ENCODE data around the gene SGMS1. TPM values are rescaled to one million over a fixed set of nuclear protein-coding genes. Genes with fewer than 3 reads are reported as not detected.
A peak's percentile ranks its signal among the peaks of the same experiment; 100 is the strongest.

The SGMS1 gene
- polyA plus RNA-seq, 1 of the 3 experiments (the other 2 are of a cell fraction), result 6.3 TPM

- Histone ChIP-seq H3K79me2 (ENCODE audit: insufficient read depth) (no peaks in the 10 kb centered on the region), H3K4me3 (ENCODE audit: low read depth in 2 of 2, low read length in 1 of 2) (no peak overlapping the region), H2AFZ (ENCODE audit: low read depth) (no peak overlapping the region), H3K9me2 (no peaks in the 10 kb centered on the region), H3F3A (replicated peaks; ENCODE audit: insufficient read depth) (peaks cover 5% of the 10 kb centered on the region), H3K36me3 (replicated peaks in 1 of 2; ENCODE audit: control insufficient read depth in 1 of 2, insufficient read depth in 2 of 2, low read length in 1 of 2) (no peaks in the 10 kb centered on the region), H3K27ac (ENCODE audit: low read depth in 2 of 2, low read length in 1 of 2) (no peak overlapping the region), H4K20me1 (ENCODE audit: insufficient read depth) (no peaks in the 10 kb centered on the region), H3K4me1 (ENCODE audit: control insufficient read depth in 1 of 2, insufficient read depth in 2 of 2, low read depth in 1 of 2, low read length in 1 of 2) (peaks cover 4% of the 10 kb centered on the region in 2 experiments; a peak in 2 of 4 replicates), H3K9me3 (no peaks in the 10 kb centered on the region), H3K4me2 (no peak overlapping the region), H3K9ac (no peak overlapping the region), H3K27me3 (ENCODE audit: insufficient read depth) (no peaks in the 10 kb centered on the region)
- ChIA-PET CTCF (no interaction called here), POLR2A (no interaction called here)
- no peak for DNase-seq
- 78% methylated on average over 6 of the region's 6 CpGs for WGBS (ENCODE audit: low lambda C conversion rate)
- no peak for TF ChIP-seq NRF1 (IDR thresholded peaks at IDR 0.05; ENCODE audit: low read depth, low read length)
- TF ChIP-seq CTCF (IDR thresholded peaks at IDR 0.05), result no peak
- TF ChIP-seq CHD2 (IDR thresholded peaks at IDR 0.05; ENCODE audit: low read length, partially characterized antibody), result no peak
- TF ChIP-seq GABPA (IDR thresholded peaks at IDR 0.05; ENCODE audit: low read depth), result no peak
- no peak for TF ChIP-seq TEAD4 (IDR thresholded peaks at IDR 0.05; ENCODE audit: borderline replicate concordance, insufficient read depth)
- TF ChIP-seq RAD21 (IDR thresholded peaks at IDR 0.05; ENCODE audit: low read length), result no peak
- TF ChIP-seq NFIC (IDR thresholded peaks at IDR 0.05; ENCODE audit: borderline replicate concordance), result no peak
- TF ChIP-seq REST (IDR thresholded peaks at IDR 0.05; ENCODE audit: low read depth, low read length), result no peak
These were observed 13.1 kb upstream of the SGMS1 start for GRCh38 chr10:50636618-50637579.

GRCh38 chr10:50635286-50635685 lies 11.5 kb upstream of the SGMS1 start:
- no peak overlapping the region for H3K9ac ChIP-seq
- no peaks in the 10 kb centered on the region for H3K79me2 ChIP-seq (ENCODE audit: insufficient read depth)
- no peak for DNase-seq
- no peak overlapping the region for H3K4me3 ChIP-seq (ENCODE audit: low read depth in 2 of 2, low read length in 1 of 2)
- no peaks in the 10 kb centered on the region for H3K9me2 ChIP-seq
- peak overlapping the region; percentile 61; the same call in 1 of the 2 replicates for H3K4me2 ChIP-seq
- no peaks in the 10 kb centered on the region for H4K20me1 ChIP-seq (ENCODE audit: insufficient read depth)
- POLR2A ChIA-PET, result no interaction called here
- no peak for TF ChIP-seq SMC3 (IDR thresholded peaks at IDR 0.05; ENCODE audit: low read depth, low read length)
- no peak for TF ChIP-seq ELF1 (IDR thresholded peaks at IDR 0.05)
- TF ChIP-seq PBX3 (IDR thresholded peaks at IDR 0.05), result peak; percentile 13; the same call in 1 of the 2 replicates
- TF ChIP-seq TAF1 (IDR thresholded peaks at IDR 0.05; ENCODE audit: borderline replicate concordance, low read depth, low read length), result no peak
- peak; percentile 57 for TF ChIP-seq NFIC (IDR thresholded peaks at IDR 0.05; ENCODE audit: borderline replicate concordance)
- peaks cover 4% of the 10 kb centered on the region in 2 experiments; a peak in 2 of 4 replicates for H3K4me1 ChIP-seq (ENCODE audit: control insufficient read depth in 1 of 2, insufficient read depth in 2 of 2, low read depth in 1 of 2, low read length in 1 of 2)
- H2AFZ ChIP-seq (ENCODE audit: low read depth), result no peak overlapping the region
- no peaks in the 10 kb centered on the region for H3K36me3 ChIP-seq (replicated peaks in 1 of 2; ENCODE audit: control insufficient read depth in 1 of 2, insufficient read depth in 2 of 2, low read length in 1 of 2)
- peaks cover 5% of the 10 kb centered on the region for H3F3A ChIP-seq (replicated peaks; ENCODE audit: insufficient read depth)
- no peak overlapping the region for H3K27ac ChIP-seq (ENCODE audit: low read depth in 2 of 2, low read length in 1 of 2)
- no peaks in the 10 kb centered on the region for H3K9me3 ChIP-seq
- 100% methylated on average over 1 of the region's 1 CpG for WGBS (ENCODE audit: low lambda C conversion rate)
- CTCF ChIA-PET, result no interaction called here
- no peaks in the 10 kb centered on the region for H3K27me3 ChIP-seq (ENCODE audit: insufficient read depth)
